Measurements from ENCODE around the gene EFNA2. TPM values are rescaled to one million over a fixed set of nuclear protein-coding genes. Genes with fewer than 3 reads are reported as not detected.

The EFNA2 gene
- total RNA-seq, 2 experiments from 2014 or later = not detected

DNA sequence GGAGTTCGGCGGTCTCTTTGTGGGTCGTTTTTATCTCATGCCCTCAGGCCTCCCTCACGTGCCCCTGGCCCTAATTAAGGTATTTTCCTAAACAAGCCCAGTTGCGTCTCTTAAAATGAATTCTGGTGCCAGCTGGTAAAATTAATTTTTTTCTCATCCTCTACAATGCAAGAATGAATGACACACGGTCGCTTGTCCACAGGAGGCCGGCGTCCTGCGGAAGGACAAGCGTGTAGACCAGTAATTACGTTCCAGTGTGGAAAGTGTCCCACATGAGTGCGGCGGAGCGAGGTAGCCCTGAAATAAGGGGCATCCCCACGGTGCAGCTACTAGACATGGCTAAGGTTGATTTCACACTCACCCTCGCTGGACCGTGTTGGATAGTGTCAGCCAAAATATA is 63.5 kb downstream of the EFNA2 start:
- Histone ChIP-seq H3K27ac (ENCODE audit: low read depth in 1 of 2, low read length in 2 of 2) (no peak overlapping the region), H3K4me3 (ENCODE audit: low read length) (no peak overlapping the region), H3K27me3 (ENCODE audit: control insufficient read depth in 1 of 2, insufficient read depth in 2 of 2, low read length in 2 of 2) (no peaks in the 10 kb centered on the region), H3K9me3 (ENCODE audit: control insufficient read depth in 1 of 2, insufficient read depth in 1 of 2, low read length in 2 of 2) (no peaks in the 10 kb centered on the region), H3K36me3 (ENCODE audit: insufficient read depth, low read length) (no peaks in the 10 kb centered on the region), H3K4me1 (ENCODE audit: insufficient read depth, low read length) (peaks cover 6% of the 10 kb centered on the region)
- no peak for ATAC-seq (ENCODE audit: poor library complexity)
- no peak for TF ChIP-seq CTCF (IDR thresholded peaks at IDR 0.05)
- intact Hi-C loops (cut with DNase I, micrococcal nuclease) = no loop called here
- H3K36me3 Mint-ChIP-seq (ENCODE audit: low read depth) = no peaks in the 10 kb centered on the region
- H3K9me3 Mint-ChIP-seq = no peaks in the 10 kb centered on the region
- peaks cover 6% of the 10 kb centered on the region for H3K4me1 Mint-ChIP-seq (ENCODE audit: low read depth)
- ChIA-PET CTCF (no interaction called here), POLR2A (no interaction called here)
- H3K27ac Mint-ChIP-seq = no peak overlapping the region
- no peak for DNase-seq
- no peaks in the 10 kb centered on the region for H3K27me3 Mint-ChIP-seq
- H3K4me3 Mint-ChIP-seq = no peak overlapping the region

DNA sequence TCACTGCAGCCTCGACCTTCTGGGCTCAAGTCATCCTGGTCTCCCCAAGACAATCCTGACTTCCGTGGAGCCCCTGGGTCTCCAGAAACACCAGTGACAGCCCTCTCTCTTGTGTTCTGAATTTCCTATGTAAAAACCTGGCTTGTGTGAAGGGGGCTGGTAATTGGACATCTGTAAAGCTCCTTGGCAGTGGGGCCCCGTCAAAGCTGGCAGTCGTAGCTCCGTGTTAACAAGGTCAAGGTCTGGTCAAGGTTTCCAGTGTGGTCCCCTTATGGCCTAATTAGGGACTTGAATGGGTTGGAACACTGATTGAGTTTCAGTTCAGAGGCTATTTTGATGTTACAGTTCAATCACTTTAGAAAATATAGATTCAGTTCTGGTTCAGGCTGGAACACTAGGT is 65.2 kb downstream of the EFNA2 start:
- peaks cover 18% of the 10 kb centered on the region for H3K4me1 ChIP-seq (ENCODE audit: insufficient read depth, low read length)
- TF ChIP-seq CTCF (IDR thresholded peaks at IDR 0.05) = no peak
- no peaks in the 10 kb centered on the region for H3K27me3 ChIP-seq (ENCODE audit: control insufficient read depth in 1 of 2, insufficient read depth in 2 of 2, low read length in 2 of 2)
- POLR2A ChIA-PET = interaction anchor here (0.6 kb wide), 1 partner anchor 27 kb away, joined by 3 read pairs; no protein-coding TSS in a partner anchor
- Mint-ChIP-seq H3K27ac (no peak overlapping the region), H3K9me3 (no peaks in the 10 kb centered on the region), H3K4me1 (ENCODE audit: low read depth) (peaks cover 7% of the 10 kb centered on the region), H3K27me3 (no peaks in the 10 kb centered on the region), H3K36me3 (ENCODE audit: low read depth) (no peaks in the 10 kb centered on the region), H3K4me3 (no peak overlapping the region)
- H3K27ac ChIP-seq (ENCODE audit: low read depth in 1 of 2, low read length in 2 of 2) = no peak overlapping the region
- DNase-seq (no peak), ATAC-seq (ENCODE audit: poor library complexity) (no peak)
- CTCF ChIA-PET = no interaction called here
- intact Hi-C loops (cut with DNase I, micrococcal nuclease) = loop anchor here in 1 of 2 experiments (5.0 kb wide), 1 partner anchor 74 kb away; the partner anchor contains the start of gene FAM174C
- H3K4me3 ChIP-seq (ENCODE audit: low read length) = no peak overlapping the region
- H3K36me3 ChIP-seq (ENCODE audit: insufficient read depth, low read length) = no peaks in the 10 kb centered on the region
- H3K9me3 ChIP-seq (ENCODE audit: control insufficient read depth in 1 of 2, insufficient read depth in 1 of 2, low read length in 2 of 2) = no peaks in the 10 kb centered on the region

Other genes starting within 250 kb of the EFNA2 start
- 100 to 1,000 TPM; 114 to 118 TPM for gene ABCA7, start 245.8 kb upstream of the EFNA2 start, total RNA-seq
- gene ARHGAP45, start 218.7 kb upstream of the EFNA2 start, total RNA-seq = 100 to 1,000 TPM; 861 to 878 TPM
- 10 to 100 TPM; 45.8 to 49.0 TPM for gene POLR2E, start 190.5 kb upstream of the EFNA2 start, total RNA-seq
- gene GPX4, start 181.9 kb upstream of the EFNA2 start, total RNA-seq = 100 to 1,000 TPM; 174 to 175 TPM
- gene SBNO2, start 111.6 kb upstream of the EFNA2 start, total RNA-seq = 100 to 1,000 TPM; 126 to 137 TPM
- gene STK11, start 80.1 kb upstream of the EFNA2 start, total RNA-seq = 10 to 100 TPM; 49.7 to 53.0 TPM
- under 1 TPM in 1 of 2 experiments, not detected in 1; 0.22 TPM for gene CBARP, start 47.9 kb upstream of the EFNA2 start, total RNA-seq
- 10 to 100 TPM; 77.6 to 92.6 TPM for gene ATP5F1D, start 44.1 kb upstream of the EFNA2 start, total RNA-seq
- gene MIDN, start 37.3 kb upstream of the EFNA2 start, total RNA-seq = 100 to 1,000 TPM; 214 to 228 TPM
- 100 to 1,000 TPM; 614 to 628 TPM for gene CIRBP, start 16.5 kb upstream of the EFNA2 start, total RNA-seq
- 10 to 100 TPM; 32.0 to 38.3 TPM for gene FAM174C, start 10.3 kb upstream of the EFNA2 start, total RNA-seq
- 10 to 100 TPM; 40.0 to 42.6 TPM for gene NDUFS7, start 98.0 kb downstream of the EFNA2 start, total RNA-seq
- 10 to 100 TPM; 11.0 to 13.0 TPM for gene GAMT, start 115.7 kb downstream of the EFNA2 start, total RNA-seq
- gene DAZAP1, start 121.7 kb downstream of the EFNA2 start, total RNA-seq = 100 to 1,000 TPM; 128 to 133 TPM
- 1,000 to 10,000 TPM; 2,193 to 2,200 TPM for gene RPS15, start 152.5 kb downstream of the EFNA2 start, total RNA-seq
- gene APC2, start 164.2 kb downstream of the EFNA2 start, total RNA-seq = under 1 TPM; 0.20 to 0.30 TPM
- gene C19orf25, start 193.3 kb downstream of the EFNA2 start, total RNA-seq = 10 to 100 TPM; 14.9 to 15.8 TPM
- gene PCSK4, start 204.5 kb downstream of the EFNA2 start, total RNA-seq = 1 to 10 TPM; 4.2 to 5.2 TPM
- 1 to 10 TPM; 2.2 to 2.8 TPM for gene REEP6, start 205.3 kb downstream of the EFNA2 start, total RNA-seq
- gene ADAMTSL5, start 227.1 kb downstream of the EFNA2 start, total RNA-seq = 1 to 10 TPM; 4.3 to 5.7 TPM
- under 1 TPM in 1 of 2 experiments, not detected in 1; 0.14 TPM for gene PLK5, start 238.2 kb downstream of the EFNA2 start, total RNA-seq